ENCODE data around the gene HSPA8. TPM values are rescaled to one million over a fixed set of nuclear protein-coding genes. Genes with fewer than 3 reads are reported as not detected.

Gene HSPA8
- total and polyA plus RNA-seq, 2 of the 8 experiments (the other 6 are each of a cell fraction or from before 2014, with no cell fraction given) = 1,491 to 2,155 TPM

GRCh38 chr11:123111465-123111864 lies 49.5 kb upstream of the HSPA8 start:
- no peak overlapping the region for H2AK5ac ChIP-seq (ENCODE audit: low read depth, low read length)
- no peak overlapping the region for H2BK20ac ChIP-seq (ENCODE audit: low read length)
- H4K20me1 ChIP-seq (replicated peaks in 1 of 2; ENCODE audit: control insufficient read depth in 1 of 2, insufficient read depth in 2 of 2, low read length in 2 of 2) = no peaks in the 10 kb centered on the region
- H3K79me1 ChIP-seq (ENCODE audit: low read depth, low read length) = no peaks in the 10 kb centered on the region
- WGBS, 2 experiments (ENCODE audit: extremely low coverage in 1 of 2, insufficient coverage in 1 of 2, insufficient read length in 1 of 2, insufficient replicate concordance in 2 of 2, low coverage in 1 of 2, low lambda C conversion rate in 2 of 2, missing lambda C conversion rate in 1 of 2) = 61% methylated on average over 4 of the region's 4 CpGs; no CpG with 5 or more reads in 1 of the 2 experiments
- no peak overlapping the region for H2AFZ ChIP-seq (ENCODE audit: low read length)
- H3K36me3 ChIP-seq (ENCODE audit: control insufficient read depth in 2 of 4, insufficient read depth in 4 of 4, low read length in 3 of 4) = no peaks in the 10 kb centered on the region
- no peak overlapping the region for H3K27ac ChIP-seq (ENCODE audit: low read depth, low read length)
- H2BK120ac ChIP-seq (replicated peaks; ENCODE audit: low read depth, low read length) = no peak overlapping the region
- H3K4me2 ChIP-seq (ENCODE audit: insufficient read depth in 1 of 2, low read depth in 2 of 2, low read length in 2 of 2) = no peak overlapping the region
- H3K18ac ChIP-seq (ENCODE audit: extremely low read depth, low read length) = no peak overlapping the region
- no peak overlapping the region for H3K56ac ChIP-seq (replicated peaks; ENCODE audit: insufficient read length, low read depth, low read length)
- CTCF ChIA-PET (ENCODE audit: partially characterized antibody) = interaction anchor here (0.7 to 16.3 kb wide), 49 partner anchors 10 to 455 kb away, joined by 3 to 286 read pairs (median 5); no protein-coding TSS in a partner anchor
- H2BK15ac ChIP-seq (ENCODE audit: low read length) = no peak overlapping the region
- H4K8ac ChIP-seq (ENCODE audit: extremely low read depth, insufficient read depth, low read length) = no peak overlapping the region
- DNase-seq (ENCODE audit: low read depth in 1 of 2, low spot score in 2 of 2) = no peak
- no peak overlapping the region for H3K4me3 ChIP-seq (ENCODE audit: extremely low read depth in 1 of 4, insufficient read depth in 2 of 4, low read depth in 3 of 4, low read length in 4 of 4)
- H3K23ac ChIP-seq (ENCODE audit: insufficient read length) = no peak overlapping the region
- H3K14ac ChIP-seq (ENCODE audit: insufficient read length) = no peak overlapping the region
- H4K5ac ChIP-seq (ENCODE audit: insufficient read length, low read depth, low read length) = no peak overlapping the region
- FAIRE-seq = peak; percentile 85
- H3K4ac ChIP-seq (replicated peaks; ENCODE audit: insufficient read length, low read depth, low read length) = no peak overlapping the region
- H3K79me2 ChIP-seq (ENCODE audit: control insufficient read depth in 1 of 2, insufficient read depth in 2 of 2, low read length in 2 of 2) = no peaks in the 10 kb centered on the region
- H3K27me3 ChIP-seq (replicated peaks in 1 of 4; ENCODE audit: control insufficient read depth in 3 of 4, extremely low read depth in 1 of 4, insufficient read depth in 3 of 4, low read length in 3 of 4) = no peaks in the 10 kb centered on the region
- no peak overlapping the region for H3K9ac ChIP-seq (replicated peaks in 1 of 4; ENCODE audit: extremely low read depth in 1 of 4, low read depth in 3 of 4, low read length in 3 of 4)
- H4K91ac ChIP-seq (replicated peaks; ENCODE audit: insufficient read length, low read length) = no peak overlapping the region
- POLR2A ChIA-PET (ENCODE audit: partially characterized antibody) = no interaction called here
- no peaks in the 10 kb centered on the region for H3K4me1 ChIP-seq (replicated peaks in 1 of 4; ENCODE audit: control insufficient read depth in 3 of 4, insufficient read depth in 4 of 4, low read length in 3 of 4)
- H2BK5ac ChIP-seq (ENCODE audit: low read depth, low read length) = no peak overlapping the region
- H2BK12ac ChIP-seq (ENCODE audit: low read depth, low read length) = no peak overlapping the region
- H3K9me3 ChIP-seq (ENCODE audit: insufficient read depth in 2 of 2, low read depth in 1 of 2, low read length in 1 of 2) = no peaks in the 10 kb centered on the region
- peaks cover 2% of the 10 kb centered on the region; the same call in 1 of the 2 replicates for H3K23me2 ChIP-seq (ENCODE audit: low read depth, low read length)
- TF ChIP-seq, protein P1, sequence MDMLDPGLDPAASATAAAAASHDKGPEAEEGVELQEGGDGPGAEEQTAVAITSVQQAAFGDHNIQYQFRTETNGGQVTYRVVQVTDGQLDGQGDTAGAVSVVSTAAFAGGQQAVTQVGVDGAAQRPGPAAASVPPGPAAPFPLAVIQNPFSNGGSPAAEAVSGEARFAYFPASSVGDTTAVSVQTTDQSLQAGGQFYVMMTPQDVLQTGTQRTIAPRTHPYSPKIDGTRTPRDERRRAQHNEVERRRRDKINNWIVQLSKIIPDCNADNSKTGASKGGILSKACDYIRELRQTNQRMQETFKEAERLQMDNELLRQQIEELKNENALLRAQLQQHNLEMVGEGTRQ (IDR thresholded peaks at IDR 0.05; ENCODE audit: low read length) = no peak
- TF ChIP-seq SUZ12 (IDR thresholded peaks at IDR 0.05; ENCODE audit: low read length) (no peak), RAD21 (IDR thresholded peaks at IDR 0.05 in 1 of 2, conservative IDR thresholded peaks at IDR 0.05 in 1 of 2; ENCODE audit: low read depth in 2 of 2, low read length in 2 of 2) (peak; percentile 90 to 93), RFX5 (IDR thresholded peaks at IDR 0.05; ENCODE audit: borderline replicate concordance, low read depth, low read length) (no peak)
- TF ChIP-seq, protein P2, sequence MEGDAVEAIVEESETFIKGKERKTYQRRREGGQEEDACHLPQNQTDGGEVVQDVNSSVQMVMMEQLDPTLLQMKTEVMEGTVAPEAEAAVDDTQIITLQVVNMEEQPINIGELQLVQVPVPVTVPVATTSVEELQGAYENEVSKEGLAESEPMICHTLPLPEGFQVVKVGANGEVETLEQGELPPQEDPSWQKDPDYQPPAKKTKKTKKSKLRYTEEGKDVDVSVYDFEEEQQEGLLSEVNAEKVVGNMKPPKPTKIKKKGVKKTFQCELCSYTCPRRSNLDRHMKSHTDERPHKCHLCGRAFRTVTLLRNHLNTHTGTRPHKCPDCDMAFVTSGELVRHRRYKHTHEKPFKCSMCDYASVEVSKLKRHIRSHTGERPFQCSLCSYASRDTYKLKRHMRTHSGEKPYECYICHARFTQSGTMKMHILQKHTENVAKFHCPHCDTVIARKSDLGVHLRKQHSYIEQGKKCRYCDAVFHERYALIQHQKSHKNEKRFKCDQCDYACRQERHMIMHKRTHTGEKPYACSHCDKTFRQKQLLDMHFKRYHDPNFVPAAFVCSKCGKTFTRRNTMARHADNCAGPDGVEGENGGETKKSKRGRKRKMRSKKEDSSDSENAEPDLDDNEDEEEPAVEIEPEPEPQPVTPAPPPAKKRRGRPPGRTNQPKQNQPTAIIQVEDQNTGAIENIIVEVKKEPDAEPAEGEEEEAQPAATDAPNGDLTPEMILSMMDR (IDR thresholded peaks at IDR 0.05; ENCODE audit: control extremely low read depth in 1 of 3, insufficient read depth in 1 of 3, low read depth in 1 of 3, low read length in 3 of 3) = peak in 2 of 3 experiments; percentile 66 to 71; a peak in 3 of 4 replicates
